Activated B cell treated with CpG ODN at 0.5 μM for 24 hours (primary cell): Measurements from ENCODE around the gene SNRPF. TPM values are rescaled to one million over a fixed set of nuclear protein-coding genes. Genes with fewer than 3 reads are reported as not detected.
"Not testable (repeated sequence)": the region's sequence is repeated elsewhere in the genome, so short reads cannot be mapped to it uniquely, and the experiment has no call there.

Experiments used
- ATAC-seq: fragments of 200-7000 bp; cut with Tn5 transposase; one replicate; pipeline ENCODE4 v1.10.0; 2021; ENCODE audit warnings: low read depth, mild to moderate bottlenecking, moderate library complexity
- CTCF ChIA-PET: fragments of 350-600 bp; sonication (Branson Sonifier 250); formaldehyde crosslinking; loops from one replicate; lab custom pipeline; 2021; ENCODE audit warnings: antibody characterized with exemption; lab: Charles Lee
- POLR2A ChIA-PET: fragments of 350-600 bp; sonication (Branson Sonifier 250); formaldehyde crosslinking; loops from one replicate; lab custom pipeline; 2021; ENCODE audit warnings: antibody characterized with exemption; lab: Charles Lee
- DNase-seq: peaks from one replicate; pipeline ENCODE4 v3.0.0; 2022
- H3K27ac Mint-ChIP-seq: one replicate; pipeline ENCODE4 v1.8.0; 2020; ENCODE audit warnings: mixed read lengths
- H3K27me3 Mint-ChIP-seq: one replicate; pipeline ENCODE4 v1.8.0; 2021; ENCODE audit warnings: mixed read lengths
- H3K36me3 Mint-ChIP-seq: one replicate; pipeline ENCODE4 v1.8.0; 2021; ENCODE audit warnings: low read depth, mixed read lengths
- H3K4me1 Mint-ChIP-seq: one replicate; pipeline ENCODE4 v1.8.0; 2021; ENCODE audit warnings: mixed read lengths
- H3K4me3 Mint-ChIP-seq: one replicate; pipeline ENCODE4 v1.8.0; 2020; ENCODE audit warnings: mild to moderate bottlenecking, mixed read lengths
- H3K9me3 Mint-ChIP-seq: one replicate; pipeline ENCODE4 v1.8.0; 2020; ENCODE audit warnings: mixed read lengths
- intact Hi-C: fragments of 100-400 bp; cut with micrococcal nuclease; formaldehyde crosslinking; loops from one replicate; pipeline ENCODE4 v1.15.1; 2024
- total RNA-seq: library from RNA; stranded (reverse); gene quantifications from 2 replicates; pipeline ENCODE4 v1.2.3, GENCODE V29; 2022
- TF ChIP-seq, protein P1 (sequence below): fragments of 200-600 bp; IDR thresholded peaks from one replicate; pipeline ENCODE4 v1.8.0; 2022; ENCODE audit warnings: antibody characterized with exemption, mild to moderate bottlenecking

SNRPF gene
- total RNA-seq, 1 donor from 2014 or later: 38.2 TPM

DNA sequence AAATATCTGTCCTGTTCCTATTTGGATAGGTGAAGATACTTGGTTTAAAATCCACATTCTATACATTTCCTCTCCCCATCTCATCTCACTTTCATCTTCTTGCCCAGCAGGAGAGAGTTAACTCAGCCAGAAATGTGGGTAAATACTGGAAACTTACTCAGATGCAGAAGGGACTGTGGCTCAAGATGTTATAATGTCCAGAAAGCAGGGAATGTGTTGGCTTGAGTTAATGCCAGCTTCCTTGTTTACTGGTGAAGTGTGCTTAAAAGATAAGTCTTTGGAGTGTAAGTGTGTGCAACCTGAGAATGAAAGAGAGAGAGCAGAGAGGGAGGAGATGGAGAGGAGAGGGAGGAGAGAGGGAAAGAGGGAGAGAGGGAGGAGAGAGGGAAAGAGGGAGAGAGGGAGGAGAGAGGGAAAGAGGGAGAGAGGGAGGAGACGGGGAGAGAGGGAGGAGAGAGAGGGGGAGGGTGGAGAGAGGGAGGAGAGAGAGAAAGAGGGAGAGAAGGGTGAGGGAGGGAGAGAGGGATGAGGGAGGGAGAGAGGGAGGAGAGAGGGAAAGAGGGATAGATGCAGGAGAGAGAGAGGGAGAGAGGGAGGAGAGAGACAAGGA lies 22.0 kb upstream of the SNRPF start:
- ATAC-seq: no peak
- CTCF ChIA-PET: no interaction called here
- H3K4me3 Mint-ChIP-seq: no peak overlapping the region
- POLR2A ChIA-PET: no interaction called here
- no peaks in the 10 kb centered on the region for H3K9me3 Mint-ChIP-seq
- no peak overlapping the region for H3K27ac Mint-ChIP-seq
- peaks cover 2% of the 10 kb centered on the region for H3K4me1 Mint-ChIP-seq
- DNase-seq: no peak
- H3K36me3 Mint-ChIP-seq: no peaks in the 10 kb centered on the region
- peaks cover 29% of the 10 kb centered on the region for H3K27me3 Mint-ChIP-seq
- intact Hi-C loops: no loop called here
- TF ChIP-seq, protein P1, sequence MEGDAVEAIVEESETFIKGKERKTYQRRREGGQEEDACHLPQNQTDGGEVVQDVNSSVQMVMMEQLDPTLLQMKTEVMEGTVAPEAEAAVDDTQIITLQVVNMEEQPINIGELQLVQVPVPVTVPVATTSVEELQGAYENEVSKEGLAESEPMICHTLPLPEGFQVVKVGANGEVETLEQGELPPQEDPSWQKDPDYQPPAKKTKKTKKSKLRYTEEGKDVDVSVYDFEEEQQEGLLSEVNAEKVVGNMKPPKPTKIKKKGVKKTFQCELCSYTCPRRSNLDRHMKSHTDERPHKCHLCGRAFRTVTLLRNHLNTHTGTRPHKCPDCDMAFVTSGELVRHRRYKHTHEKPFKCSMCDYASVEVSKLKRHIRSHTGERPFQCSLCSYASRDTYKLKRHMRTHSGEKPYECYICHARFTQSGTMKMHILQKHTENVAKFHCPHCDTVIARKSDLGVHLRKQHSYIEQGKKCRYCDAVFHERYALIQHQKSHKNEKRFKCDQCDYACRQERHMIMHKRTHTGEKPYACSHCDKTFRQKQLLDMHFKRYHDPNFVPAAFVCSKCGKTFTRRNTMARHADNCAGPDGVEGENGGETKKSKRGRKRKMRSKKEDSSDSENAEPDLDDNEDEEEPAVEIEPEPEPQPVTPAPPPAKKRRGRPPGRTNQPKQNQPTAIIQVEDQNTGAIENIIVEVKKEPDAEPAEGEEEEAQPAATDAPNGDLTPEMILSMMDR: no peak

DNA sequence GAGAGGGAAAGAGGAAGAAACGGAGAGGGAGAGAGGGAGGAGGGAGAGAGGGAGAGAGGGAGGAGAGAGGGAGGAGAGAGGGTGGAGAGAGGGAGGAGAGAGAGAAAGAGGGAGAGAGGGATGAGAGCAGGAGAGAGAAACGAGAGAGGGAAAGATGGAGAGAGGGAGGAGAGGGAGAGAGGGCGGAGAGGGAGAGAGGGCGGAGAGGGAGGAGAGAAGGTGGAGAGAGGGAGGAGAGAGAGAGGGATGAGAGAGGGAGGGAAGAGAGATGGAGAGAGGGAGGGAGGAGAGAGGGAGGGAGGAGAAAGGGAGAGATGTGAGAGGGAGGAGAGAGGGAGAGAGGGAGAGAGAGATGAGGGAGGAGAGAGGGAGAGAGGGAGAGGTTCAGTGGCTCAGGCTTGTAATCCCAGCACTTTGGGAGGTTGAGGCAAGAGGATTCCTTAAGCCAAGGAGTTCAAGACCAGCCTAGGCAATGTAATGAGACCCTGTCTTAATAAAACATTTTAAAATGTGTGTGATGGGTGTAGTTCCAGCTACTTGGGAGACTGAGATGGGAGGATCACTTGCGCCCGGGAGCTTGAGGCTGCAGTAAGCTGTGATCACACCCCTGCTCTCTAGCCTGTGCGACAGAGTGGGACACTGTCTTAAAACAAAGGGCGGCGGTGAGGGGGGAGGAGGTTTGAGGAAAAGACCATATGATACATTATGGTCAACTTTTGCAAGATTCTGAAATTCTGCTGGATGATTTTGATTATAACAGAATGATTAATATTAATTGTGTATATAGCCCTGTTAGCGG lies 21.3 kb upstream of the SNRPF start:
- intact Hi-C loops: no loop called here
- ATAC-seq (no peak), DNase-seq (no peak)
- Mint-ChIP-seq H3K4me1 (peaks cover 2% of the 10 kb centered on the region), H3K4me3 (no peak overlapping the region), H3K27me3 (peaks cover 25% of the 10 kb centered on the region), H3K9me3 (no peaks in the 10 kb centered on the region), H3K36me3 (no peaks in the 10 kb centered on the region), H3K27ac (no peak overlapping the region)
- POLR2A ChIA-PET: no interaction called here
- TF ChIP-seq, protein P1: no peak
- CTCF ChIA-PET: no interaction called here

DNA sequence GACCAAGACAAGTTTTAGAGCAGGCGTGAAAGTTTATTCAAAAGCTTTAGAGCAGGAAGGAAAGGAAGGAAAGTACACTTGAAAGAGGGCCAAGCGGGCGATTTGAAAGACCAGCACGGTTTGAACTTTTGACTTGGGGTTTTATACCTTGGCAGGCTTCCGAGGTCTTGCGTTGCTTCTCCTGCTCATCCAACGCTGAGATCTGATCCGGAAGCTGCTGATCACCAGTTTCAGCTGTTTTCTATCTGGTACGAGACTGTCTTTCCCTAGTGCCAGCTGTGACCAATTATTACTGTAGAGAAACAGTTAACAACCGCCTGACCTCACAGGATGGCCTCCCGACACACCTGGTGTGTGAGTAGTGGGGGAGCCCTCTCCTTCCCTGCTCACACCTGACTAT lies 20.6 kb upstream of the SNRPF start:
- Mint-ChIP-seq H3K27ac (no peak overlapping the region), H3K9me3 (no peaks in the 10 kb centered on the region), H3K27me3 (peaks cover 28% of the 10 kb centered on the region), H3K4me3 (no peak overlapping the region), H3K4me1 (peaks cover 2% of the 10 kb centered on the region), H3K36me3 (no peaks in the 10 kb centered on the region)
- ChIA-PET POLR2A (no interaction called here), CTCF (no interaction called here)
- DNase-seq (no peak), ATAC-seq (no peak)
- TF ChIP-seq, protein P1: no peak
- intact Hi-C loops: no loop called here

DNA sequence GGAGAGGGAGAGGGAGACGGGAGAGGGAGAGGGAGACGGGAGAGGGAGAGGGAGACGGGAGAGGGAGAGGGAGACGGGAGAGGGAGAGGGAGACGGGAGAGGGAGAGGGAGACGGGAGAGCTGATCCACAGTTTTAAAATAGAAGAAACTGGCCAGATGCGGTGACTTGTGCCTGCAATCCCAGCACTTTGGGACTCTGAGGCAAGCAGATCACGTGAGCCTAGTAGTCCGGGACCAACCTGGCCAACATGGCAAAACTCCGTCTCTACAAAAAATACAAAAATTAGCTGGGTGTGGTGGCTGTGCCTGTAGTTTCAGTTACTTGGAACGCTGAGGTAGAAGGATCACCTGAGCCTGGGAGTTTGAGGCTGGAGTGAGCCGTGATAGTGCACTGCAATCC lies 16.3 kb upstream of the SNRPF start:
- CTCF ChIA-PET, intact Hi-C loops: not testable (repeated sequence)

DNA sequence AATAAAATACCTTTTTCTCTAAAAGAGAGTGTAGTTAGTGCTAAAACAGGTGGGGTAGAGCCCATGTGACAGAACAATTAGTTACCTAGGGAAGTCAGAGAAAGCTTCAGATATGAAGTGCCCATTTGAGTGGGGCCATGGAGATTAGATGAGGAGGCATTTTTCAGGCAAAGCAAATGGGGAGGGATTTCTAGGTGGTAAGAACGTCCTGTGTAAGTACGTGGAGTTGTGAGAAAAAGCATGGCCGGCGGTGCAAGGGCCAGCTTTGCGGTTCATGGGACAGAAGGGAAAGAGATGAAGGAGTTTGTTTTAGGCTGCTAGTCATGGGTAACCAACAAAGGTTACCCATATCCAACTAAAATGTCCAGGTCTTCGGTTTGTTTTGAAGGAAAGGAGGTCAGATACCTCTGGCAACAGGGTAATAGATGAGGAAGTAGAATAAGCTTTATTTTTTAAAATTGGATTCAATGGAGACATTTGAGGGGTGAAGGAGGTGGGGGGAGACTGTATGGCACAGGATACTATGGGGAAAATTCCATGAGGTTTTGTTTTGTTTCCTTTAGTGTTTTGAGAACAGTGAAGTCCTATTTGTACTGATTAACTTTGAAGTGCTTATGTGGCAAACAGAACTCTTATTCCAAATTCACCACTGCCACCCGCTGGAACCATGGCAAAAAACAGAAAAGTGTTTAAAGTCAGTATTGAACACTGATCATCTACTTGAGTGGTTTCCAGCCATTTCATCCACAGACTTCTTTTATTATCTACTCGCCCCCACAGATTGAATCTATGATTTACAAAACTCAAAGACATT lies 10.0 kb upstream of the SNRPF start:
- no peak overlapping the region for H3K27ac Mint-ChIP-seq
- H3K9me3 Mint-ChIP-seq: no peaks in the 10 kb centered on the region
- ChIA-PET CTCF (no interaction called here), POLR2A (no interaction called here)
- intact Hi-C loops: no loop called here
- peaks cover 14% of the 10 kb centered on the region for H3K27me3 Mint-ChIP-seq
- H3K4me1 Mint-ChIP-seq: no peaks in the 10 kb centered on the region
- DNase-seq (no peak), ATAC-seq (no peak)
- no peak overlapping the region for H3K4me3 Mint-ChIP-seq
- no peaks in the 10 kb centered on the region for H3K36me3 Mint-ChIP-seq
- TF ChIP-seq, protein P1: no peak

More for the DNA sequence above, 16.3 kb upstream of the SNRPF start:
- POLR2A ChIA-PET, ATAC-seq, DNase-seq, H3K4me3 Mint-ChIP-seq, H3K9me3 Mint-ChIP-seq, H3K36me3 Mint-ChIP-seq, H3K27ac Mint-ChIP-seq, H3K4me1 Mint-ChIP-seq: not testable (repeated sequence)
- H3K27me3 Mint-ChIP-seq: peaks cover 34% of the 10 kb centered on the region
